Choroid plexus epithelial cell (primary cell): ENCODE measurements around the gene LSMEM2.
A peak's percentile ranks its signal among the peaks of the same experiment; 100 is the strongest.
"Not testable (repeated sequence)": the region's sequence is repeated elsewhere in the genome, so short reads cannot be mapped to it uniquely, and the experiment has no call there.

Experiments used
- DNase-seq: peaks from one replicate; pipeline ENCODE4 v3.0.0-alpha.2; 2010; ENCODE audit warnings: low read depth
- H3K4me3 ChIP-seq: 2 replicates; pipeline ENCODE4 v1.5.1; 2011; ENCODE audit warnings: low read depth, mild to moderate bottlenecking, control low read depth, low read length, moderate library complexity
- TF ChIP-seq, protein P1 (sequence below): conservative IDR thresholded peaks from 2 replicates; pipeline ENCODE4 v1.5.1; 2011; ENCODE audit warnings: low read depth, mild to moderate bottlenecking, control low read depth, inconsistent platforms, low read length, moderate library complexity

The LSMEM2 gene

DNA sequence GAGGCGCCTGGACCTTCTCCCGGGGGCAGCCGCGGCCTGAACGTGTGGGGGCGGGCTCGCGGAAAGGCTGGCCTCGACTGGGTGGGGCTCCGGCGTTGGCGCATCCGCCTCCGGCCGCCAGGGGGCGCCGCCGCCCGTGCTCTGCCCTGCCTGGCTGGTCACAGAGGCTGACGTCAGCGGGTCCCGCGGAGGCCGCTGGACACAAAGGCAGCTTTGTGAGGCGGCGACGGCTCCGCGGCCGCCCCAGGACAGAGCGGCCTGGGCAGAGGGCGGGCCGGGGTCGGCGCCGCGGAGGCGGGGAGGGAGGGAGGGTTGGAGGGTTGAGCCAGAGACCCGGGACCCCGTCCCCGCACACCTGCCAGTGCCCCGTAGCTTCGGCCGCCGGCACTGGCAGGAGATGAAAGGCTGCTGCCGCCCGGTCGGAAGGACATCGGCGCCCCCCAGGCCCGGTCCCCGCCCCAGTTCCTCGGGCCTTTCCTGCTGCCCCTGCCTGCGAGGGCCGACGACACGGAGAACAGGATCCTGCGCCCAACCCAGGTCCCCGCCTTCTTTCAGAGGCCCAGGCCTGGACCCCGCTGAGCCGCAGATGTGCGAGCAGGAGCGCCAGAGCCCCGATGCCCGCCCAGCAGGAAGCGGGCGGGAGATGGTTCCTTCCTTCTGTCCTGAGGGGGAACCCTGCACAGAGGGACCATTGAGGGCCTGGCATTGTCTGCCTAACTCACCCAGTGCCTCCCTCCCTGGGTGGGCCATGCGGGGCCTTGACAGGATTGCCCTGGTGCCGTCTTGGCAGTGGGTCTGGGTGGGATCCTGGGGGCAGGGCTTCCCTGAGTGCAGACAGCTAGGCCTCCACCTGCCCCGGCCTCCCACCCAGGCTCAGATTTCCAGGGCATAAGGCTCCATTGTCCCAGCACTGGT, 18.6 kb upstream of the LSMEM2 start:
- peak overlapping the region; percentile 60 for H3K4me3 ChIP-seq

DNA sequence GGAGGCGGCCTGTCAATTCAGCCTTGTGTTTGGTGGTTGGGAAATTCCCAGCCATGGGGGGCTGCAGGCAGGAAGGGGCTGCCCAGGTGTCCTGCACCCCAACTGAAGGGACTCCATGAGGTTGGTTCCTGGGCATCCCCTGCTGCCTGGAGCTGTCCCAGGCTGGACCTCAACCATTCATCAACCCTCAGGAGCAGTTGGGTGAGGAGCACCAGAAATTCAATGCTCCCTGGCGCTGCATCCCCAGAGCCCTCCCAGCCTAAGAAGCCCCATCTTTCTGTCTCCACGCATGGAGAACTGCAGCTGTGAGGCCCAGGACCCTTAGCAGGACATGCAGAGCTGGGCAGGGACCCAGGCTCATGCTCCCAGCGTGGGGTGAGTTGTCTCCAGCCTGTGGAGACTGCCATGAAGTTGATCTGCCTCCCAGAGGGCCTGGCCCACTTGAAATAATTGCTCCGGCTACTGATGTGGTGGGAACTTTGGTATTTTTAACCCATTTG, 17.9 kb upstream of the LSMEM2 start:
- peak; percentile 36 for DNase-seq
- TF ChIP-seq, protein P1, sequence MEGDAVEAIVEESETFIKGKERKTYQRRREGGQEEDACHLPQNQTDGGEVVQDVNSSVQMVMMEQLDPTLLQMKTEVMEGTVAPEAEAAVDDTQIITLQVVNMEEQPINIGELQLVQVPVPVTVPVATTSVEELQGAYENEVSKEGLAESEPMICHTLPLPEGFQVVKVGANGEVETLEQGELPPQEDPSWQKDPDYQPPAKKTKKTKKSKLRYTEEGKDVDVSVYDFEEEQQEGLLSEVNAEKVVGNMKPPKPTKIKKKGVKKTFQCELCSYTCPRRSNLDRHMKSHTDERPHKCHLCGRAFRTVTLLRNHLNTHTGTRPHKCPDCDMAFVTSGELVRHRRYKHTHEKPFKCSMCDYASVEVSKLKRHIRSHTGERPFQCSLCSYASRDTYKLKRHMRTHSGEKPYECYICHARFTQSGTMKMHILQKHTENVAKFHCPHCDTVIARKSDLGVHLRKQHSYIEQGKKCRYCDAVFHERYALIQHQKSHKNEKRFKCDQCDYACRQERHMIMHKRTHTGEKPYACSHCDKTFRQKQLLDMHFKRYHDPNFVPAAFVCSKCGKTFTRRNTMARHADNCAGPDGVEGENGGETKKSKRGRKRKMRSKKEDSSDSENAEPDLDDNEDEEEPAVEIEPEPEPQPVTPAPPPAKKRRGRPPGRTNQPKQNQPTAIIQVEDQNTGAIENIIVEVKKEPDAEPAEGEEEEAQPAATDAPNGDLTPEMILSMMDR, result no peak
- H3K4me3 ChIP-seq, result no peak overlapping the region

More for the DNA sequence above, 18.6 kb upstream of the LSMEM2 start:
- TF ChIP-seq, protein P1, result peak; percentile 58
- DNase-seq, result peak; percentile 90

DNA sequence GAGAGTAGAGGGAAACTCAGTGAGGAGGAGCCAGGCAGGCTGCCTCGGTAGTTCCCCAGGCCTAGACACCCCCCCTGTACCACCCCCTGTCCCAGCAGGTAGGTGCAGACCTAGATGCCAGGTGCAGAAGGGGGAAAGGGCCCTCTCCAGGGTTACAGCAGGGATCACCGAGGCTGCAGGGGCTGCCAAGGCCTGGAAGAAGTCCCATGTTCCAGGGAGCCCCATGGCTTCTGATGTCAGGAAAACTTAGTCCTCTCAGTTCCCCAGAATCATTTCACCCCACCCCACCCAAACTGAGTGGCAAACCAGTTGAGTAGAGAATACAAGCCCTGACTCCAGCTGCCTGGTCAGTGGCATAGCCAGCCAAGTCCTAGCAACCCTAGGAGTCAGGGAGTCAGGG, 17.4 kb upstream of the LSMEM2 start:
- no peak overlapping the region for H3K4me3 ChIP-seq
- no peak for DNase-seq
- TF ChIP-seq, protein P1, result no peak

DNA sequence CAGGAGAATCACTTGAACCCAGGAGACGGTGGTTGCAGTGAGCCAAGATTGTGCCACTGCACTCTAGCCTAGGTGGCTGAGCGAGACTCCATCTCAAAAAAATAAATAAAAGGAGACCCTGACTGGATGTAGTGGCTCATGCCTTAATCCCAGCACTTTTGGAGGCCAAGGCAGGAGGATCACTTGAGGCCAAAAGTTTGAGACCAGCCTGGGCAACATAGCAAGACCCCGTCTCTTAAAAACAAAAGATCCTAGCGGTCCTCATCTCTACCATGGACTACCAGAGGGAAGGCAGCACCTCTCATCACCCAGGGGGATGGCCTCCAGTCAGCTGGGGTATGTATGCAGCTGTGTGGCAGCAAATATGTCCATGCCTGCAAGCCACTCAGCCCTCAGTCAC, 16.7 kb upstream of the LSMEM2 start:
- H3K4me3 ChIP-seq, DNase-seq: not testable (repeated sequence)

DNA sequence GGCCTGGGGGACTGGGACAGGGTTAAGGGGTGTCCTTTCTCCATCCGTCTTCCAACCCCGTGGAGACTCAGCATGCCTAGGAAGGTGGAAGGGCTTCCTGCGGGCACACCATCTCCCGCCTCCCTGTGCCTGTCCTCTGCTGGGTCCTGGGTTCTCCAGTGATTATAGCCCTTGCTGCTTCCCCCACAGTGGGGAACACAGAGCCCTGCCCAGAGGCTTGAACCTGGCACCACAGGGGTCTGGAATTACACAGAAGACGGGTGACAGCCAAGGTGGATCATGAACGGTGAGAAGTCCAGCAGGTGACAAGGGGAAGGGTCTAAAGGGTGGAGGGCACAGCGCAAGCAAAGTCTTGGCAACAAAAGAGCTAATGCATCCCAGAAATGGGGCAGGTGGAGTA, 16.1 kb upstream of the LSMEM2 start:
- TF ChIP-seq, protein P1, result no peak
- no peak for DNase-seq
- no peak overlapping the region for H3K4me3 ChIP-seq

DNA sequence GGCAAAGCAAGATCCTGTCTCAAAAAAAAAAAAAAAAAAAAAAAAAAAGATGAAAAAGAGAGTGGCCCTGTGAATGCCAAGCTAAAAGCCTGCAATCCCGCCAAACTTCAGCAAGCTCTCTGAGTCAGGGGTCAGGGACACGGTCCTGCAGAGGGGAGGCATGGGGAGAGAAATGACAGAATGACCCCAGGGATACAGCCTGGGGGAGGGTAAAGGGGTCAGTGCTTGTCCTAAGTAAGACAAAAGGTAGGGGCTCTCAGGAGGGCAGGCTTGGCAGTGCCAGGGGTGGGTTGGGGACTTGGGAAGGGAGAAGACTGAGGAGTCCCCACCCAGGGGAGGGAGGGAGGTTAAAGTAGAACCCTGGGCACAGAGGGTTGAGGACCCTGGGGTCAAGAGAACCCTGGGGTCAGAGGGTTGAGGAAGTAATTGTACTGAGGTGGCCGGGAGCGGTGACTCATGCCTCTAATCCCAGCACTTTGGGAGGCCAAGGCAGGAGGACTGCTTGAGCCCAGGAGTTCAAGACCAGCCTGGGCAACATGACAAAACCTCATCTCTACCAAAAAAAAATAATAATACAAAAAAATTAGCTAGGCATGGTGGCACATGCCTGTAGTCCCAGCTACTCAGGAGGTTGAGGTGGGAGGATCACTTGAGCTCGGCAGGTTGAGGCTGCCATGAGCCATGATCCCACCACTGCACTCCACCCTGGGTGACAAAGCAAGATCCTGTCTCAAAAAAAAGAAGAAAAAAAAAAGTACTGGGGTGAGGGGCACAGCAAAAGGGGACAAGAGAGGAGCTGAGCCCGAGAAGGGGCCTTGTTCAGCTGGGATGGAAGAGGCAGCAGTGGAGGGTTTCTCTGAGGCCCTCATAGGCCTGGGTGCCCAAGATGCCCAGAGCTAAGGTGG, 15.2 kb upstream of the LSMEM2 start:
- TF ChIP-seq, protein P1, result no peak
- no peak for DNase-seq

DNA sequence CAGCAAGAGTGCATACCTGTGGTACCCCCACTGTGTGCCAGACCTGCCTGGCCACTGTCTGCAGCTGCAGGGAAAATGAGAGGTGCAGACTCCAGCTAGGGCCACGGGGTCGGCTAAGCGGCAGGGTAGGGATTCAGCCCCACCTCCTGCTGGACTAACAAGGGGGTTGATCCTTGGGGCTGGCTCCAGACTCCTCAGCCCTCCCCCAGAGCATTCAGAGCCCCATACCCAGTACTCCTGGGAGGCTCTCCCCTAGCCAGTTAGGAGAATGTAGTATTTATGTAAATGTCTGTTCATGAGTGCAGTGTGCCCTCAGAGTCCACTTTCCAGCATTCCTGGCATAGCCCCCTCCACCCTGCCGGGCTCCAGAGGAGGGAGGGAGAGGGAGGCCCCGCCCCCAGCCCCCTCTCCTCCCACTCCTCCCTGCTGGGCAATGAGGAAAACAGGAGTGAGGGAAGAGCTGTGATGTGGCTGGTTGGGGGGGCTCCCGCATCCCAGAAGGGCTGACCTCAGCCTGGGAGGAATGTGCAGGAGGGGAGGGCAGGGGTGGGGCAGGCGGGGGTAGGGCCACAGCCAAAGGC, 14.4 kb upstream of the LSMEM2 start:
- peak; percentile 92 for DNase-seq
- no peak overlapping the region for H3K4me3 ChIP-seq
- TF ChIP-seq, protein P1, result no peak

More for the DNA sequence above, 15.2 kb upstream of the LSMEM2 start:
- H3K4me3 ChIP-seq, result no peak overlapping the region
